NCI-H446 treated with DMSO at 0.1 percent for 48 hours (cell line): ENCODE measurements around the gene HIRA.

Experiments used
- DNase-seq: peaks from one replicate; lab custom pipeline; 2025; lab: John Stamatoyannopoulos, UW

The HIRA gene

GRCh38 chr22:19431649-19432132 is at the start of gene HIRA:
Gene HIRA, minus strand, starts transcription at chr22:19431733. Its CDS starts 257 bp downstream, at chr22:19431476.
- peak; percentile 73 for DNase-seq

- DNase-seq = no peak
Measured at GRCh38 chr22:19480789-19481188, 49.3 kb upstream of the HIRA start.

- no peak for DNase-seq
Measured at GRCh38 chr22:19480173-19480568, 48.6 kb upstream of the HIRA start.

- DNase-seq = peak; percentile 98
Measured at GRCh38 chr22:19479355-19480172, 48.0 kb upstream of the HIRA start, which contains the start of gene CDC45. Gene CDC45, plus strand, starts transcription at chr22:19479920. Its CDS starts 49 bp downstream, at chr22:19479969.

- DNase-seq = peak; percentile 85
Measured at GRCh38 chr22:19478901-19479354, 47.4 kb upstream of the HIRA start, which contains the start of gene UFD1. Gene UFD1, minus strand, starts transcription at chr22:19479193. Its CDS starts 108 bp downstream, at chr22:19479085.

- DNase-seq = no peak
Measured at GRCh38 chr22:19478045-19478900, 46.7 kb upstream of the HIRA start.

- peak; percentile 20 for DNase-seq
Measured at GRCh38 chr22:19477321-19478044, 46.0 kb upstream of the HIRA start.

GRCh38 chr22:19476023-19476422 is 44.5 kb upstream of the HIRA start:
- no peak for DNase-seq

- no peak for DNase-seq
Measured at GRCh38 chr22:19473578-19473977, 42.0 kb upstream of the HIRA start.

GRCh38 chr22:19472233-19472632 is 40.7 kb upstream of the HIRA start:
- DNase-seq = no peak

- DNase-seq = no peak
Measured at GRCh38 chr22:19471572-19471971, 40.0 kb upstream of the HIRA start.

GRCh38 chr22:19470010-19470409 is 38.5 kb upstream of the HIRA start:
- DNase-seq = no peak

GRCh38 chr22:19469421-19469820 is 37.9 kb upstream of the HIRA start:
- DNase-seq = no peak

GRCh38 chr22:19467912-19468311 is 36.4 kb upstream of the HIRA start:
- no peak for DNase-seq

GRCh38 chr22:19466848-19467752 is 35.6 kb upstream of the HIRA start:
- no peak for DNase-seq

- peak; percentile 36 for DNase-seq
Measured at GRCh38 chr22:19466126-19466716, 34.7 kb upstream of the HIRA start.

GRCh38 chr22:19464975-19465374 is 33.4 kb upstream of the HIRA start:
- no peak for DNase-seq

- no peak for DNase-seq
Measured at GRCh38 chr22:19464546-19464945, 33.0 kb upstream of the HIRA start.

- no peak for DNase-seq
Measured at GRCh38 chr22:19463491-19464469, 32.2 kb upstream of the HIRA start.
